Measurements from ENCODE around the gene AFAP1L1.

The AFAP1L1 gene

DNA sequence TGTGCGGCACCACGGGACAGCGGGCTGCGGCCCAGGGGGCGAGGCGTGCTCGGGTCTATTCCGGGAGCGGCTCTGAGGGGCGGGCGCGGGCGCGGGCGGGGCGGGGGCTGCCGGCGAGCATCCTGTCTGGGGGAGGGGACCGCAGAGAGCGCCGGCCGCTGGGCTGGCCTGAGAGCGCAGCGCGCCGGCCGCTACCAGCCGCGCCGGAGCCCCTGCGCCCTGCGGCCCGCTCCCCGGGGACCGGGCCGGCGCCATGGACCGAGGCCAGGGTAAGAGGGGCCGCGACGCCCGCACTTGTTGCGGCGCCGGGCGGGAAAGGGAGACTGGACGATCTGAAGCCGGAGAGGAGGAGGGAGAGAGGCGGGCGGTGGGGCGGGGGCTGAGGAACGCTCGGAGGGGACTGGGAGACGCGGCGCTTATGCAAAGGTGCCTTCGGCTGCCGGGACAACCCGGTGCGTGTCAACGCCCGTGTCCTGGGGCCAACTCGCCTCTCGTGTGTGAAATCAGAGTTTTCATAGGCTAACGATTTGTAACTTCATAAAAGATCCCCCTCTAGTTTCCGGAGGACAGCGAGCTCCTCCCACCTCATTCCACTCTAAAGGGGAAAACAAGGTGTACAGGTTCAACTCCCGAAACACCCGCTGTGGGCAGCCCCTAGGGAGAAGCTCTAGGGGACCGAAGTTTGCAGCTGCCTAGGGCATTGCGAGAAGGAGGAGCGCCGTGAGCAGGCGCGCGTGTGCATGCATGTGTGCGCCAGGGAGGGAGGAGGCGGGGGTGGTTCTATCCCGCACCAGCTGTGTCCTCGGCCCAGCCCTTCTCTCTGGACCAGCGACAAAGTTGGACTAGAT is at the start of gene AFAP1L1:
Gene AFAP1L1 (plus strand): TSS at position 144 of the 848 bp plus-strand sequence. CDS start 110 bp downstream, at position 254.
- no peak for DNase-seq

DNA sequence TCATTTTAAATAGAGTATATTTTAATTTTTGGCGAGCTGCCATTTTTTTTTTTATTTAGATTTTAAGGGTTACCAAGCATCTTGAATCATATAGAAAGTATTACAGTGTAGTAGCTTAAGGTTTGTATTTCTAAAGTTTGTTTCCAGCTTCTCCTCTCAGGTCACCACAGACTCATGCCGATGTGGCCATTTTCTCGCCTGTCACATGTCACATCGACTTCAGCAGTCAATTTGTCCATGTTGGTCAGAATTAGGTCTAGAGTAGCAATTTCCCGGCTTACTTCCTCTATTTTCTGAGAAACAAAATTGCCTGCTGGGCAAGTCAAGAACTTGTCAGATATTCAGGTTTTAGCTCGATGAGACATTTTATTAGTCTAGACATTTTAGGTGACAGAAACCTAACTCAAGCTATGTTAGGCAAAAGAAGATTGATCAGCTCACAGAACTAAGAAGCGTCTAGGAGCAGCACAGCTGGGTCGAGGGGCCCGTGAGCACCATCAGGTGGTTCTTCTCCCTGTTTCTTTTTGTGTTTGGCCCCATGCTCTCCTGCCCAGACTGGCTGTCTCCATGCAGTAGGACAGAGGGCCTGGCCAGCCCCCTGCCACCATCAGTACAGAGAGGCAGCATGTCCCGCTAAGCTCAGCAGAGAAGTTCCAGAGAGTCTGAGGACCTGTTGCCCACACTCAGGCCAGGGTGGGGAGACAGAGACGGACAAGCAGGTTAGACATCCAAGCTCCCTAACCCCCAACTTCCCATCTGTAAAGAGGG is 48.4 kb upstream of the AFAP1L1 start:
- no peak for DNase-seq

DNA sequence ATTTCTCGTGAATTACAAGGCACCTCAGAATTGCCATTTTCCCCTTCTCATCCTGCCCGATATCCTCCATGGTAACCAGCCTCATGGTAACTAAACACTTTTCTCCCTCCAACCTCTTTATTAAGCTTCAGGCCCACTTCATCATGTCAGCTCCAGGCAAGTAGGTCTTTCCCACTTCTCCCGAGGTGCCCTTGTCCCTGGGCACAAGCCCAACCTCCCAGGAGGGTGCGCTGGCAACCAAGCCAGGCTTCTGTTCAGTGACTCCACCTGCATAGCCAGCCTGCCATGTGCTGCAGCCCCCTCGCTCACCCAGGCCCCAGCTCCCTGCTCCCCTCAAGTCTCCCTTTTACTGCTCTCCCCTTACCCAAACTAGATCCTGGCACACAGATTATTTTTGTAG is 47.4 kb upstream of the AFAP1L1 start:
- DNase-seq, result no peak

DNA sequence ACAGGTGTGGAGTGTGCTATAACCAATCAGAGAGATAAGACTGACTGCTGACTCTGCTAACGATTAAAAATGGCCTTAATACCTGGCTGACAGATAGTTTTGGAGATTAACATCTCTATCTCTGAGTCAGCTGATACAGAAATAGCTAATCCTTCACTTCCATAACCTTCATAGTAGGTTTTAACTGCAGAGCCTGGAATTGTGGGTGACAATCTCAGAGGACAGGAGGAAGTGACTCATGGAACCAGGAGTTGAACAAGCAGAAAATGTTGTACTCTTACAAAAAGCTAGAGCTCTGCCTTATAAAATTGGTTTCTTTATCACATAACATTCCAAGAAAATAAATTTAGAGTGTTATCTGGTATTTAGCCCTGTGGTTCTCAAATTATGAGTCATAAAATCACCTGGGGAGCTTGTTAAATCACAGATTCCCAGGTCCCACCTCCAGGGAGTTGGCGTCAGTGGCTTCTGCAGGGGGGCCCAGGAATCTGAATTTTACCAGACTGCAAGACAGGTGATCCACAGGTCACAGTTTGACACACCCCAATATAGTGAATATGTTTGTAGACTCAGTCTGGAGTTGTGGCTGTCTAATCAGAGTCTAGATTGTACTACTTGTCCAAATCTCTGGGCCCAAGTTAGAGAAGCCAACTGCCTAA is 44.4 kb upstream of the AFAP1L1 start:
- DNase-seq, result no peak

DNA sequence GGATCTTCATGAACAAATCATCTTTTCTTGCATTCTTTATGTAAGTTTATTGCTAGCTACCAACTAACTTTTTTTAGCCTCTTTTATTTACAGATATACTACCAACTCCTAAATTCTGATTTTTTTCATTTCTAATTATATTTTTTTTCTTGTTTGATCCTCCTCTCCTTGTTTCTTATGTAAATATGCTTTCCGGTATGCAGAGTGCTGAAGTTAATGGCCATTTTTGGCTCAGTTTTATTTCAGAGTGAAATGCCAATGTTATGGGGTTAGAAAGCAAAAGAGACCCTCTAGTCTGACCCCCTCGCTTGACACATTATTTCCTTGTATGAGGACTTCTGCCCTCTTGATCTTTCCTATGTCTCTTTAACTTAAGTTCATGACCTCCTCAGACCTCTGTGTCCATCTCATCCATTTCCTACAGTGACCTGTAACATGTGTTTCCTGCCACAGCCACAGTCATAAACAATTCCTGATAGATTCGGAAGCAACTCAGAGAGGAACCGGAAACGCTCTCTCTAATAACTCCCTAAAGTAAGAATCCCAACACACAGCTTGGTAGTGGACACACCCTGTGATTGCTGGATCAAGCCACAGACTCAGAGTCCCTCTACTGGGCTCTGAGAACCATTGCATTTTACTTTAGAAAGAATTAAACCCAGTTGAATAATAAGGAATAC is 42.9 kb upstream of the AFAP1L1 start:
- no peak for DNase-seq

DNA sequence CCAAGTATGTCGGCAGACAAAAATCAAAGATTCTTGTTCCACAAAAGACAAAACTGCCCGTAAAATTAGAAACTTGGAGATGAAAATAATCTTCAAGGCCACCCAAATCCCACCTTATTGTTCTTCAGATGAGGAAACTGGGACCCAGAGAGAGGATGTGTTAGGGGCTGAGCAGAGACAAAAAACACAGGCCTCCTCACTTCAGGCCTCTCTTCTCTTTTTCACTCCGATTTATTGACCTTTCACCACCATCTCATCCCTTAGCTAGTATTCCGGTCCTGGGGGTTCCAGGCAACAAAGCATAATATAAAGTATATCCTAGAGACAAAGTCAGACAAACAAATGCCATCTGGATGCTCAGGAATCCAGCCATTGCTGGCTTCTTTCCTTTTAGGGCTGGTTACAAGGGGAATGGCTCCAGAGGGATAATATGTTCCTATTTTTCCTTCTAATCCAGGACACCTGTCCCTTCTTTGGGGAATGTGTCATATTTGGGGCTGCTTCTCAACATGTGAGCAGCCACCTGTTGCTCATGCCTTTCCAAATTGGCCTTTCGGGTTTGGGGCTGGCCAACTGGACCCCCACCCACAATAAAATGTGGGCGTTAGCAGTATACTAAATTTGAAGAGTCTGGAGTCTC is 42.2 kb upstream of the AFAP1L1 start:
- no peak for DNase-seq

DNA sequence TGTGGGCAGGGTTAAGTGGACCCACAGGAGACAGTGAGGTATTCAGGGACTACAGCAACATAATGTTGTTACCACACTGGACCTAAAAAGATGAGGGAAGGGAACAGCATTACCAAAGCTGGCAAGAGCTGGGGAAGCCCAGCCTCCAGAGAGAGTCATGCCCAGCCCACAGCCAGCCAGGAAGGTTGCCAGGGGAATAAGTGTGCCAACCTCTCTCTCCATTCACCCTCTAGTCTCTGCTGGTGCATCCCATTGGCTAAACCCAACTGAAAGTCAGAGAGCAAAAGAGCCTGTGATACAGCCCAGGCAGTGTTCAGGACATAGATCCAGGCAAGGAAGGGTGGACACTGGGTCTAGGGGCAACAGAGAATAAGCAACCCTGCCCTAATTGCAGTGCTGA is 35.8 kb upstream of the AFAP1L1 start:
- no peak for DNase-seq

DNA sequence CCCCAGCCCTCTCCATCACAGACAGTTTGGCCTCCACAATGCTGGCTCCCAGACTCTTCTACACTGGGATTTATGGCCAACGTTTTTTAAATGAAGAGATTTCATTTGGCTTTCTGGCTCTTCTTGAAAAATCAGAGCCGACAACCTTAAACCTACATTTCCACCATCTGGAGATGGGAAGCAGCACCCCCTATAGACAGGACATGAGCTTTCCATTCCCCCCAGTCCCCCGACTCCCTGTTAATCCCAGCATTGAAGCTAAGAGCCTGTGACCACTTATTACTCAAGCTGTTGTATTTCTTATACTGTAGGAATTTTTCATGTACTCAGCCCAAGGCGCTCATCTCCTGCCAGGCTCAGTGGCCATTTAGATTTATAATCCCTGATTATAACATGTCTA is 34.0 kb upstream of the AFAP1L1 start:
- DNase-seq, result no peak

DNA sequence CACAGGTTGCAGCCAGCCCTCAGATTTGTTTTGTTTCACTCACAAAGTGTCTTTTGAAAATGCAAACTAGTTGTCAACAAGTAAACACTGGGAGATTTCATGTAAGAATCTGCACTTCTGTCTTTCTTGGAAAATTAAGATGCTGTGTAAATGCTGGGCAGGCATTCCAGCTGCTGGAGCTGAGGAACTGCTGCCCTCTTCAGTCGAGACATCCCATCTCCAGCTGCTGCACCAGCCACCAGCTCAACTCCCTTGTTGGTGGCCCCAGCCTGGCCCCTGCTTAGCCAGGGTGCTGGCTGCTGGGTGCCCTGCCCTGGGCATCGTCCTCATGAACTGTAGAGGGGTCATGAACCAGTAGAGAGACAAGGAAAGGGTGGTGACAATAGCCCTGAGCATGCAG is 33.1 kb upstream of the AFAP1L1 start:
- no peak for DNase-seq

DNA sequence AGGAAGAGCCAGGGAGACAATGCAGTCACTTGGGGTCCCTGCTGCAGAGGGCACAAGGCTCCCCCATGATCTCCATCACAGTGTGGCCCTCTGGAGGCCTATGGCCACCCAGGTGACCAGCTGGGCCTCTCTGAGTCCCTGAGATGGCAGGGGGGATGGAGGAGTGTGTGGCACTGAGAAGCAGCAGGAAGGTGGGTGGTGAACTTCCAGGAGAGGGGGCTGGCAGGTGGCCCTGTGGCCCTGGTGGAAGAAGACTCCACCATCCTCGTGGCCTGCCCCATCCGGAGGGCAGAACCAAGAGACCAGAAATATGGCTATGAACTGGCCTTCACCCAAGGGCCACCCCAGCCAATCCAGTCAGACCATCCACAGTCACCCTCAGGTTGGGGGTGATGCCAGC is 31.7 kb upstream of the AFAP1L1 start:
- no peak for DNase-seq

DNA sequence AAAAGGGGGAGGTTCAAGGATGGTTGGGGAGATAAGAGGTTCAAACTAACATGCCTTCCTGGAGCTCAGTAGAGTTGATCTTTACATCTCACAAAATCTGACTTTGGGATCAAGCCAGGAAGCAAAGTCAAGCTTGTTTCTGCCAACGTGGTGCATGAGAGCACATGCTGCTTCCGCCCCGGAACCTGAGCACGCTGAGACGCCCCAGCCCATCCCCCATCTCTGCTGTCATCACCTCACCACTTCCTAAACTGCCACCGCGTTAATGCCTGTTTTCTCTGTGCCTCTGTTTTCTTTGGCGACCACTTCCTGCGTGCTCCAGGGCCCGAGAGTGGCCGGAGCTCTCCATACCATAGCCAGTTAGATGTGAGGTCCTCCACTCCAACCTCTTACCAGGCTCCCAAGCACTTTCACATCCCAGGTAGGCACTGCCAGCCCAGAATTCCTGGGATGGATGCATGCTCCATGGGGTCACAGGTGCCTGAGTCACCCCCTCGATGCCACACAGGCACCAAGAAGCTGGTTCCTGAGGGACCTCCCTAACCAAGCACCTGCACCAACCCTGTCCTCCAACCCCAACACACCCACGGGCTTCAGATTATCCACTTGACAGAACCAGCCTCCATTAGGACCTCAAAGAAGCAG is 31.2 kb upstream of the AFAP1L1 start:
- DNase-seq, result no peak

DNA sequence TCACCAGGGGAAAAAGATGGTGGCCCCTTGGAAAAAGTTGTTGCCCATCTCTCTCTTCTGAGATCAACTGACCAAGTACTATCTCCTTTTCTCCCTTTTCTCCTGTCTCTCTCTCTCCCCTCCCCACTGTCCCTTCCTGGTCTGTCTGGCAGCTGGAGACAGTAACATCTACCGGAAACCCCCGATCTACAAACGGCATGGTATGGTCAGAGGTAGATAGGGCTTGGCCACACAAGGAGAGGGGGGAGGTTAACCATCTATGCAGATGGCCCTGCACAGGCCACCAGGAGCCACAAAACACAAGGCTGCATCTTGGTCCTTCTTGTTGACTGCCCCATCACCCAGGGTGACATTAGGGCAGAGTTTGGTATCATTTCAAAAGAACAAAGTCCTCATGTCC is 29.3 kb upstream of the AFAP1L1 start:
- no peak for DNase-seq

DNA sequence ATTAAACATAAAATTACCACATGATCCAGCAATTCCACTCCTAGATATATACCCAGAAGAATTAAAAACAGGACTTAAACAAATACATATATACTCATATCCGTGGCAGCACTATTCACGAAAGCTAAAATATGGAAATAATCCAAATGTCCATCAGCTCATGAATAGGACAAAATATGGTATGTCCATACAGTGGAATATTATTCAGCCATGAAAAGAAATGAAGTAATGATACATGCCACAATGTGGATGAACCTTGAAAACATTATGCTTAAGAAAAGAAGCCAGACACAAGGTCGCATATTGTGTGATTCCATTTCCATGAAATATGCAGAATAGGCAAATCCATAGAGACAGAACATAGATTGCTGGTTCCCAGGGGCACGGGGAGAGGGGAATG is 24.8 kb upstream of the AFAP1L1 start:
- no peak for DNase-seq

DNA sequence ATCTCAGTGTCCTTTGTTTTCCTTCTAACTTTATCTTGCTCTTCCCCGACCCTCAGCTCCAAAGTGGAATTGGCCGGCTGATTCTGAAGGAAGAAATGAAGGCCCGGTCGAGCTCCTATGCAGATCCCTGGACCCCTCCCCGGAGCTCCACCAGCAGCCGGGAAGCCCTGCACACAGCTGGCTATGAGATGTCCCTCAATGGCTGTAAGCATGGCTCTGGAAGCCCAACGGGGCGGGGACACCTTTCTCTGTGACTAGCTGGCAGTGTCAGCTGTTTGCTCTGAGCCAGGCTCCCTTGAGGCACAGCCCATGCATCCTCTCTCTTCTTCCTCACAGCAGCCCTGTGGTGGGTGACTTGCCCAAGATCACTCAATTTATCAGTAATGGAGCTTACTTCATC is 23.9 kb upstream of the AFAP1L1 start:
- no peak for DNase-seq

DNA sequence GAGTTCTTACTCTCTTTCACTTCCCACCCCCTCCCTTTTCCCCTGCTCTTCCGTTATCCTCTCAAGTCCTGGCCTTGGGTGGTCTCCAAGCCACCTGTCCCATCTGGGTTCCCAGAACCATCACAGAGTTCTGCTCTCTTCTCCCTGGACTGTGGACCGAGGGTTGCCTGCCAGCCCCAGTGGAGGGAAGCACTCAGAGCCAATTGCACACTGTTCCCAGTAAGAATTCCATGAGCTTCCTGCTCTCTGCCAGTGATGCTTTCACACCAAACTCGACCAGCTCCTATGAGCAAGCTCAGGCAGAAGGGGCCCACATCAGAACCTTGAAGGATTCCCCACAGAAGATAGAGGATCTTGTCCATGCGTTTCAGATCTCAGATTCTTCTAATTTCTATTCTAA is 20.1 kb upstream of the AFAP1L1 start:
- DNase-seq, result no peak

DNA sequence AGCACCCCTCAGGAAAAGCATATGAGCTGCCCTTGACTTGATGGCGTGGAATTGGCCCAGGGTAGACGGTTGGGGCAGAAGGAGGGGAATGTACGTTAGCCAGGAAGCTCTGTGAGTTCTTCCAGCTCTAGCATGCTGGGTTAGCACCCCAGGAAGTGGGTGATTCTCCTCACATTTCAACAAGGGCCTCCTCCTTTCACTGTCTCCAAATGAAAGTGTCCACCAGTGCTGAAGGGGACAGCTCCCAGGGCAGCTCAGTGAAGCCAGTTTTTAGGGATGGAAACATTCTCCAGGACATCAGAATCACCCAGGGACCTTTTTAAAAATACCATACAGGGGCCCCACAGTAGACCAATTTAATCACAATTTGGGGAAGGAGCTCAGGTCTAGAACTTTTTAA is 17.2 kb upstream of the AFAP1L1 start:
- DNase-seq, result no peak

DNA sequence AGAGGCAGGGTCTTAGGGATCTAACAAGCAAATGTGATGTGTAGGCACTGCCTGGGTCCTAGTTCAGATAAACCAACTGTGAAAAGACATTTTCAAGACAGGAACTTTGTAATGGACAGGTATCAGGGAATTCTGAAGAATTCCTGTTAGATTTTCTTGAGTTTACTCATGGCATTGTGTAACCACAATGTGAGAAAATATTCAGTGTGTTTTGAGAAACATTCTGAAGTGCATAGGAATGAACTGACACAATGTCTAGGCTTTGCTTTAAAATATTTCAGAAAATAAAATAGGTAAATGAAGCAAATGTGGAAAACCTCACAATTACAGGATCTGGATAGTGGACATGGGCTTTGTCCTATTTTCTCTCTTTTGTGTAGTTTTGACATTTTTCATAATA is 15.2 kb upstream of the AFAP1L1 start:
- DNase-seq, result no peak

DNA sequence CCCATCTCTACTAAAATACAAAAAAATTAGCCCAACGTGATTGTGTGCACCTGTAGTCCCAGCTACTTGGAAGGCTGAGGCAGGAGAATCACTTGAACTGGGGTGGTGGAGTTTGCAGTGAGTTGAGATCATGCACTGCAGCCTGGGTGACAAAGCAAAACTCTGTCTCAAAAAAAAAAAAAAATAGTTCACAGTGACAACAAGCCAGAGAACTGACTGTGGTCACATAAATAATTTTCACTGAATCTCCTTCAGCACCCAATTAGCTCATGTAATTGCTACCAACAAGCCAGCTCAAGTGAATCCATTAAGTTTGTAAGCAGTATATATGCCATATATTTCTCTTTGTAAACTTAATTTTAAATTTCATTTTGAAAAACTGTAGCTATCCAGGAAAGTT is 14.5 kb upstream of the AFAP1L1 start:
- no peak for DNase-seq

DNA sequence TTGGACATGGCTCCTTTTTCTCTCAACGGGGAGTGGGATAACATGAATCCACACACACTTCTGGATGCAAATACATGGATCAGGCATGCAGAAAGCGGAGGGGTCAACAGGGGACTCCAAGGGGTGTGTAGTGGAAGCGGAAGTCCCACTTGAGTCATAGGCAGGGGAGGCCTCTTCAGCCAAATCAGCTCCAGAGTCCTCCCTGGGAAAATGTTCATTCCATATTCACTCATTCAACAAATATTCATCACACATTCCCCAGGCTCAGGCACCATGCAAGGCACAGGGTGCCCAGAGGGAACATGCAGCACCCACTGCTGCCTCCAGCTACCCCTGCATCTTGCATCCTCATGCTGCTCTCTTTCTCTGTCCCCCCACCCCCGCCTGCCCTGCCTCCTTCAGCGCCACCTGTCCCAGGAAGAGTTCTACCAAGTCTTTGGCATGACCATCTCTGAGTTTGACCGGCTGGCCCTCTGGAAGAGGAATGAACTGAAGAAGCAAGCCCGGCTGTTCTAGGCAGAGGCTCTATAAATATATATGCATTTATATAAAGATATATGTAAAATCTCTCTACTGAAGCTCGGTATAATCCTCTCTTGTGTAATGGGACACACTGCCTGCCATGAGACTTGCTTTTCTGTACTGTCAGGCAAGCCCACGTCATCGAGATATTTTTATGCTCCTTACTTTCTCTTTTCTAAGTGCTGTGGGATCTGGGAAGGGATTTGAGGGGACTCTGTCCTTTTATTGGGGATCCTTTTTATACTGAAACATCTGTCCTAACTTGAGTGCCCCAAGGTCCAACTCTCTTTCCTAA is 13.6 kb upstream of the AFAP1L1 start:
- no peak for DNase-seq

DNA sequence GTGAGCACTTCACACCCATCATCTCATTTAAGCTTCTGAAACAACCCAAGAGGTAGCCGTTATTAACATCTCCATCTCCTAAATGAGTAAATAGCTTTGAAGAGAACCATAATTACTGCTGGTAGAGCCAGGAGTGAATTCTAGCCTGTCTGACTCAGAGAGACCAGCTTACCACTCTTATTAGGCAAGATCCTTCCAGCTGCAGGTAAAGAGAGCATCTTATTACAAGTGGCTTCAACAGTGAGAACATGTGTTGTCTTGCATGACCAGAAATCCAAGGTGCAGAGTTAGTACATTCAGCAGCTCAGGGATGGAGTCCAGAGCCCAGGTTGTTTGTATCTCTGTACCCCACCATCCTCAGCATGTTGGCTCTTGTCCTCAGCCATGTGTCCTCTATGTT is 10.9 kb upstream of the AFAP1L1 start:
- no peak for DNase-seq

DNA sequence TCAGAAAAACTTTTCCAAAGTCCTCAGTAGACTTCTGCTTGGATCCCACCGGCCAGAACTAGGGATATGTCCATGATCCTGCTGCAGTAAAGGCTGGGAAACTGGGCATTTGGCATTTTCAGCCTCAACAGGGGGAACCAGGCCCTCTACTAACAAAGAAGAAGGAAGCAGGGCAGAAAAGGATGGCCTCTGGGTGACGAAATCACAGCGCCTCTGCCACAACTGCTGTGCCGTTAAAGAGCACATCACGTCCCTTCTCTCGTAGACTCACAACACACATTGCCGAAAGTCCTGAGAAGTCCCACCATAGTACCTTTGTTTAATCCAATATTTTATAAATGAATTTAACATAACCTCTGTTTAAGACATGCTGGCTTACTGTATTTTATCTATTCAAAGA is 10.4 kb upstream of the AFAP1L1 start:
- DNase-seq, result no peak

Measured in NCI-H2081 treated with DMSO at 0.1 percent for 48 hours (cell line).